ENCODE results near the gene LRRN3. TPM values are rescaled to one million over a fixed set of nuclear protein-coding genes. Genes with fewer than 3 reads are reported as not detected.

LRRN3 gene
- total and polyA plus RNA-seq, 7 donors = 0.15 to 1.9 (median 0.69) TPM

DNA sequence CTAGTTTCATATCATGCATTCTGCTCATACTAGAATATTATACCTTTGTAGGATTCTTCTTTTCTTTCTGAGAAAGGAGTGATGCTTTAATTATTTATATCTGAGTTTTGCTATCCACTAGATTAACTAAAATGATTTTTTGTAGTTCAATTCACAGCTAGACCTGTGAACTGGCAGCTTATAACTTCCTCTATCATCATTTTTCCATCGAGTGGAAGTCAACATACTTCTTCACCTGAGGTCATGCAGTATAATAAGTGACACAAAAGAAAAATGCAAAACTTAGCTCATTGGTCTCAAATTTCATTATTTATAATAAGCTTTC lies 8.0 kb downstream of the LRRN3 start:
- no peak for TF ChIP-seq CTCF (IDR thresholded peaks at IDR 0.05)
- 2 to 29% (median 13%) methylated on average over 1 of the region's 1 CpG for WGBS, 3 donors
- intact Hi-C loops (cut with DNase I) = no loop called here

GRCh38 chr7:111101856-111102646 lies 11.1 kb downstream of the LRRN3 start:
- Histone ChIP-seq H3K4me3 (no peak overlapping the region), H3K9me3 (no peaks in the 10 kb centered on the region), H3K27me3 (ENCODE audit: insufficient read depth in 3 of 3, low read length in 2 of 3) (no peaks in the 10 kb centered on the region), H3K36me3 (ENCODE audit: insufficient read depth in 1 of 2, low read depth in 1 of 2) (no peaks in the 10 kb centered on the region), H3K27ac (no peak overlapping the region), H3K4me1 (no peaks in the 10 kb centered on the region)
- no peak for TF ChIP-seq CTCF (IDR thresholded peaks at IDR 0.05)
- DNase-seq (no peak), ATAC-seq (no peak)
- WGBS, 3 donors = 97 to 100% (median 100%) methylated on average over 1 of the region's 1 CpG
- intact Hi-C loops (cut with DNase I) = no loop called here

More for the DNA sequence above, 8.0 kb downstream of the LRRN3 start:
- DNase-seq = no peak
- Histone ChIP-seq H3K9me3 (no peaks in the 10 kb centered on the region), H3K27ac (no peak overlapping the region), H3K4me3 (no peak overlapping the region), H3K4me1 (no peaks in the 10 kb centered on the region), H3K36me3 (ENCODE audit: insufficient read depth in 1 of 2, low read depth in 1 of 2) (no peaks in the 10 kb centered on the region), H3K27me3 (ENCODE audit: insufficient read depth in 3 of 3, low read length in 2 of 3) (no peaks in the 10 kb centered on the region)
- no peak for ATAC-seq

DNA sequence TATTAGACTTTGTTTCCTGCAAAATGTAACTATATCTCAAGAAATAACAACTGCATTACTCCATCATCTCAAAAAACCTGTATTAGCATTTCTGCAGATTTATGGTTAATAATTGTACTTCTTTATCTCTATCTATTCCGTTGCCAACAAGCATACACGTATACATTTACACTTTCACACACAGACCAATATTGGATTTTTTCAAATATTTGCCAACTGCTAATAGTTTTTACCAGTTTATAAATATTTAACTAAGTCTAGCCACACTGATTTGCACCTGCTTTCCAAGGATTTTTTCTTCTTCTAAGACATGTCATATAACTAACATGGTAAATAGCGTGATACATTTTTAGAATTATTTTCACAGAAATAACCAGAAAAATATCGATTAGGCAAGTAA lies 12.2 kb downstream of the LRRN3 start:
- intact Hi-C loops (cut with DNase I) = no loop called here

DNA sequence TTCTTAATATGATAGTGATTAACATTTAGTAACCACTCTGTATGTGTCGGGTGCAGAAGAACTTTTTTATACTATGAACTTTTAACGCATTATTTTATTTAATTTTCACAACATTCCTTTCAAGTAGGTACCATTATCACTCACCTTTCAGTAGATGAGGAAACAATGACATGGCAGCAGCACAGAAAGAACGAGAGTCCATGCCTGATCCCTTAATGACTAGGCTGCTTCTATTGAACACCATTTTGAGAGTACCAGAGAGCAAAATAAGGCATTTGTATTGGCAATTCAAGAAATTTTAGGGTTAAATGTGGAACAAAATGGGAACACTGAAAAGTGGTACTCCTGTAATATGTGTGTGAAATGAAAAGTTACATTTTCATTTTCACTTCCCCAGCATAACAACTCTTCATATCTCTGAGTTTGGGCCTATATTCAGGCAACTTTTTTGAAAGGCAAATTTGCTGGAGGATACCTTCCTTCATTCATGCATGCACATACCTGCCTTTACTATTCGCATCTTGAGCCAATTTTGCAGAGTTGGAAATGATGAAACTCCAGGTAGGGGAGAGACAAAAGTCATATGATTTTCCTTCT lies 12.8 kb downstream of the LRRN3 start:
- Histone ChIP-seq H3K9me3 (no peaks in the 10 kb centered on the region), H3K36me3 (ENCODE audit: insufficient read depth in 1 of 2, low read depth in 1 of 2) (no peaks in the 10 kb centered on the region), H3K4me3 (no peak overlapping the region), H3K27me3 (ENCODE audit: insufficient read depth in 3 of 3, low read length in 2 of 3) (no peaks in the 10 kb centered on the region), H3K27ac (no peak overlapping the region), H3K4me1 (no peaks in the 10 kb centered on the region)
- ATAC-seq (no peak), DNase-seq (no peak)
- TF ChIP-seq CTCF (IDR thresholded peaks at IDR 0.05) = no peak
- 93 to 97% (median 95%) methylated on average over 4 of the region's 4 CpGs for WGBS, 3 donors
- intact Hi-C loops (cut with DNase I) = no loop called here

More for the DNA sequence above, 12.2 kb downstream of the LRRN3 start:
- Histone ChIP-seq H3K9me3 (no peaks in the 10 kb centered on the region), H3K4me1 (no peaks in the 10 kb centered on the region), H3K36me3 (ENCODE audit: insufficient read depth in 1 of 2, low read depth in 1 of 2) (no peaks in the 10 kb centered on the region), H3K27me3 (ENCODE audit: insufficient read depth in 3 of 3, low read length in 2 of 3) (no peaks in the 10 kb centered on the region), H3K4me3 (no peak overlapping the region), H3K27ac (no peak overlapping the region)
- no peak for TF ChIP-seq CTCF (IDR thresholded peaks at IDR 0.05)
- DNase-seq (no peak), ATAC-seq (no peak)
- WGBS, 3 donors = 94 to 95% (median 94%) methylated on average over 4 of the region's 4 CpGs

All from psoas muscle (tissue), 8 donors.